Vagina (tissue), 2 donors: ENCODE results near the gene CHD9NB.

Source experiments
- POLR2A ChIP-seq, 2 donors: fragments of 450-650 bp; IDR thresholded peaks; one replicate each; pipeline ENCODE4 v1.6.1; 2017; ENCODE audit warnings: antibody characterized with exemption in 2 of 2, mild to moderate bottlenecking in 2 of 2, moderate library complexity in 2 of 2
- POLR2AphosphoS5 ChIP-seq, 2 donors: sonication (generic); formaldehyde crosslinking; IDR thresholded peaks; one replicate each; pipeline ENCODE4 v1.9.0; 2017; ENCODE audit warnings: antibody characterized with exemption in 2 of 2, mild to moderate bottlenecking in 2 of 2, low read depth in 1 of 2; ENCODE audit not compliant: insufficient read depth in 1 of 2
- TF ChIP-seq, protein P1 (sequence below), 3 experiments: fragments of 450-650 bp in 2 of 3; fragments of 200-600 bp in 1 of 3; sonication (generic) in 1 of 3; IDR thresholded peaks; one replicate each; pipeline ENCODE4 v1.5.1; 2017 to 2019; ENCODE audit warnings: antibody characterized with exemption in 3 of 3, mild to moderate bottlenecking in 2 of 3, moderate library complexity in 2 of 3

- TF ChIP-seq, protein P1, sequence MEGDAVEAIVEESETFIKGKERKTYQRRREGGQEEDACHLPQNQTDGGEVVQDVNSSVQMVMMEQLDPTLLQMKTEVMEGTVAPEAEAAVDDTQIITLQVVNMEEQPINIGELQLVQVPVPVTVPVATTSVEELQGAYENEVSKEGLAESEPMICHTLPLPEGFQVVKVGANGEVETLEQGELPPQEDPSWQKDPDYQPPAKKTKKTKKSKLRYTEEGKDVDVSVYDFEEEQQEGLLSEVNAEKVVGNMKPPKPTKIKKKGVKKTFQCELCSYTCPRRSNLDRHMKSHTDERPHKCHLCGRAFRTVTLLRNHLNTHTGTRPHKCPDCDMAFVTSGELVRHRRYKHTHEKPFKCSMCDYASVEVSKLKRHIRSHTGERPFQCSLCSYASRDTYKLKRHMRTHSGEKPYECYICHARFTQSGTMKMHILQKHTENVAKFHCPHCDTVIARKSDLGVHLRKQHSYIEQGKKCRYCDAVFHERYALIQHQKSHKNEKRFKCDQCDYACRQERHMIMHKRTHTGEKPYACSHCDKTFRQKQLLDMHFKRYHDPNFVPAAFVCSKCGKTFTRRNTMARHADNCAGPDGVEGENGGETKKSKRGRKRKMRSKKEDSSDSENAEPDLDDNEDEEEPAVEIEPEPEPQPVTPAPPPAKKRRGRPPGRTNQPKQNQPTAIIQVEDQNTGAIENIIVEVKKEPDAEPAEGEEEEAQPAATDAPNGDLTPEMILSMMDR (IDR thresholded peaks at IDR 0.05): no peak
- TF ChIP-seq POLR2AphosphoS5 (IDR thresholded peaks at IDR 0.05; ENCODE audit: insufficient read depth in 1 of 2, low read depth in 1 of 2) (no peak), POLR2A (IDR thresholded peaks at IDR 0.05) (no peak)
These were observed 25.6 kb upstream of the CHD9NB start for GRCh38 chr16:53078247-53078646.
